ENCODE results near the gene WWC2.

DNA sequence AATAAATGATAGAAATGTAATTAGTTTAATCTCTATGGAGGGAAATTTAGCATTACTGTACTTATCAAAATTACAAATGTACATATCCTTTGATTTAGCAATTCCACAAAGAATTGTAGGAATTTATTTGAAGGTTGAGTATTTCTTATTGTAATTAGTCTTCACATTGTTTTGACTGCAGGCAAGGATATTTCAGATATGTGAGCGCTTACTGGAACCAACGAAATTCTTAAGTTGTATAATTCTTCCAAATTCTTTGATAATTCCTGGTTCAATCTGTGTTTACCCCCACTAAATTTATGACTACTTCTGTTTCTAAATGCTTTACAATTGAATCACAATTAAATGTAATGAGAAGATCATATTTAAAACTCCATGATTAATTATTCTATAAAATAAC, 26.9 kb upstream of the WWC2 start:
- no peak for TF ChIP-seq EZH2phosphoT487 (IDR thresholded peaks at IDR 0.05; ENCODE audit: insufficient read depth, low read depth)
- TF ChIP-seq EZH2 (IDR thresholded peaks at IDR 0.05; ENCODE audit: insufficient read depth, poor library complexity, severe bottlenecking) = no peak
